ENCODE data around the gene COL20A1.

- TF ChIP-seq, protein P1, sequence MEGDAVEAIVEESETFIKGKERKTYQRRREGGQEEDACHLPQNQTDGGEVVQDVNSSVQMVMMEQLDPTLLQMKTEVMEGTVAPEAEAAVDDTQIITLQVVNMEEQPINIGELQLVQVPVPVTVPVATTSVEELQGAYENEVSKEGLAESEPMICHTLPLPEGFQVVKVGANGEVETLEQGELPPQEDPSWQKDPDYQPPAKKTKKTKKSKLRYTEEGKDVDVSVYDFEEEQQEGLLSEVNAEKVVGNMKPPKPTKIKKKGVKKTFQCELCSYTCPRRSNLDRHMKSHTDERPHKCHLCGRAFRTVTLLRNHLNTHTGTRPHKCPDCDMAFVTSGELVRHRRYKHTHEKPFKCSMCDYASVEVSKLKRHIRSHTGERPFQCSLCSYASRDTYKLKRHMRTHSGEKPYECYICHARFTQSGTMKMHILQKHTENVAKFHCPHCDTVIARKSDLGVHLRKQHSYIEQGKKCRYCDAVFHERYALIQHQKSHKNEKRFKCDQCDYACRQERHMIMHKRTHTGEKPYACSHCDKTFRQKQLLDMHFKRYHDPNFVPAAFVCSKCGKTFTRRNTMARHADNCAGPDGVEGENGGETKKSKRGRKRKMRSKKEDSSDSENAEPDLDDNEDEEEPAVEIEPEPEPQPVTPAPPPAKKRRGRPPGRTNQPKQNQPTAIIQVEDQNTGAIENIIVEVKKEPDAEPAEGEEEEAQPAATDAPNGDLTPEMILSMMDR (IDR thresholded peaks at IDR 0.05), result no peak
- TF ChIP-seq POLR2A (IDR thresholded peaks at IDR 0.05) (no peak), EP300 (IDR thresholded peaks at IDR 0.05) (no peak)
Measured at GRCh38 chr20:63330940-63331339, 38.0 kb downstream of the COL20A1 start.
